Mammary epithelial cell (primary cell): ENCODE measurements around the gene SMAD5.

Experiments
- CTCF ChIP-seq, 2 donors: IDR thresholded peaks in 1 of 2; conservative IDR thresholded peaks in 1 of 2; 2 replicates each; pipeline ENCODE4 v1.5.1; 2011 to 2012; ENCODE audit warnings: inconsistent platforms in 2 of 2, low read length in 2 of 2, mild to moderate bottlenecking in 2 of 2, control low read depth in 1 of 2, low read depth in 1 of 2; ENCODE audit not compliant: insufficient read depth in 1 of 2; ENCODE audit errors: extremely low read depth in 1 of 2
- EZH2 ChIP-seq: IDR thresholded peaks from 2 replicates; pipeline ENCODE4 v1.6.1; 2012; ENCODE audit warnings: low read length, inconsistent platforms, borderline replicate concordance

- no peak for TF ChIP-seq EZH2
- TF ChIP-seq CTCF (conservative IDR thresholded peaks at IDR 0.05 in 1 of 2, IDR thresholded peaks at IDR 0.05 in 1 of 2; ENCODE audit: extremely low read depth in 1 of 2, insufficient read depth in 1 of 2, low read depth in 1 of 2, low read length in 2 of 2), result no peak
Measured at GRCh38 chr5:136221340-136221739, 88.7 kb downstream of the SMAD5 start.
